Measurements from ENCODE around the gene NXN.

The NXN gene

GRCh38 chr17:1006054-1006453 lies 26.5 kb upstream of the NXN start:
- DNase-seq (ENCODE audit: low spot score): no peak
- in situ Hi-C loops (cut with MboI; ENCODE audit: low pct_unique_long_range_greater_than_20kb, low sequenced_read_pairs, unreplicated experiment): no loop called here
- TF ChIP-seq CTCF (IDR thresholded peaks at IDR 0.05; ENCODE audit: extremely low read depth, insufficient read depth, missing control alignments): no peak

GRCh38 chr17:1005361-1005946 lies 25.9 kb upstream of the NXN start:
- DNase-seq (ENCODE audit: low spot score): no peak
- TF ChIP-seq CTCF (IDR thresholded peaks at IDR 0.05; ENCODE audit: extremely low read depth, insufficient read depth, missing control alignments): no peak
- in situ Hi-C loops (cut with MboI; ENCODE audit: low pct_unique_long_range_greater_than_20kb, low sequenced_read_pairs, unreplicated experiment): no loop called here

- DNase-seq (ENCODE audit: low spot score): no peak
- TF ChIP-seq CTCF (IDR thresholded peaks at IDR 0.05; ENCODE audit: extremely low read depth, insufficient read depth, missing control alignments): no peak
- in situ Hi-C loops (cut with MboI; ENCODE audit: low pct_unique_long_range_greater_than_20kb, low sequenced_read_pairs, unreplicated experiment): no loop called here
These were observed 25.3 kb upstream of the NXN start for GRCh38 chr17:1004769-1005295.

- DNase-seq (ENCODE audit: low spot score): no peak
- in situ Hi-C loops (cut with MboI; ENCODE audit: low pct_unique_long_range_greater_than_20kb, low sequenced_read_pairs, unreplicated experiment): no loop called here
- no peak for TF ChIP-seq CTCF (IDR thresholded peaks at IDR 0.05; ENCODE audit: extremely low read depth, insufficient read depth, missing control alignments)
These were observed 24.6 kb upstream of the NXN start for GRCh38 chr17:1003972-1004768.

GRCh38 chr17:1003633-1003971 lies 24.0 kb upstream of the NXN start:
- DNase-seq (ENCODE audit: low spot score): no peak
- no peak for TF ChIP-seq CTCF (IDR thresholded peaks at IDR 0.05; ENCODE audit: extremely low read depth, insufficient read depth, missing control alignments)
- in situ Hi-C loops (cut with MboI; ENCODE audit: low pct_unique_long_range_greater_than_20kb, low sequenced_read_pairs, unreplicated experiment): no loop called here

- TF ChIP-seq CTCF (IDR thresholded peaks at IDR 0.05; ENCODE audit: extremely low read depth, insufficient read depth, missing control alignments): no peak
- no peak for DNase-seq (ENCODE audit: low spot score)
- in situ Hi-C loops (cut with MboI; ENCODE audit: low pct_unique_long_range_greater_than_20kb, low sequenced_read_pairs, unreplicated experiment): no loop called here
These were observed 23.4 kb upstream of the NXN start for GRCh38 chr17:1002771-1003555.
